ENCODE data around the gene C17orf58.

C17orf58 gene

DNA sequence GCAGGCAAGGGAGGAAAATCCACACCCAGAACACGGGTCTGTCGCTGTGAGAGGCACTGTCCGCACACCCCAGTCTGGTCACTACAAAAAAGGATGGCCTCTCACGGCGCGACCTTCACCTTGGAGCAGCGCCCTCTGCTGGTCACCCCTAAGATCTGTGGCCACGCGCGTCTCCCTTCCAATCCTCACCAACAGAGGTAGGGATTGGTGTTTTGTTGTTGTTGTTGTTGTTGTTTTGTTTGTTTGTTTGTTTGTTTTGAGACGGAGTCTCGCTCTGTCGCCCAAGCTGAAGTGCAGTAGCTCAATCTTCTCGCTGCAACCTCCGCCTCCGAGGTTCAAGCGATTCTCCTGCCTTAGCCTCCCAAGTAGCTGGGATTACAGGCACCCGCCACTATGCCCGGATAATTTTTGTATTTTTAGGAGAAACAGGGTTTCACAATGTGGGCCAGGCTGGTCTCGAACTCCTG lies 15.0 kb upstream of the C17orf58 start:
- TF ChIP-seq FOXP2 (optimal IDR thresholded peaks at IDR 0.05; ENCODE audit: borderline replicate concordance, extremely low read depth, extremely low read length, insufficient read depth) (peak; percentile 88), TAF1 (IDR thresholded peaks at IDR 0.05; ENCODE audit: borderline replicate concordance, insufficient read depth, low read length) (no peak)

DNA sequence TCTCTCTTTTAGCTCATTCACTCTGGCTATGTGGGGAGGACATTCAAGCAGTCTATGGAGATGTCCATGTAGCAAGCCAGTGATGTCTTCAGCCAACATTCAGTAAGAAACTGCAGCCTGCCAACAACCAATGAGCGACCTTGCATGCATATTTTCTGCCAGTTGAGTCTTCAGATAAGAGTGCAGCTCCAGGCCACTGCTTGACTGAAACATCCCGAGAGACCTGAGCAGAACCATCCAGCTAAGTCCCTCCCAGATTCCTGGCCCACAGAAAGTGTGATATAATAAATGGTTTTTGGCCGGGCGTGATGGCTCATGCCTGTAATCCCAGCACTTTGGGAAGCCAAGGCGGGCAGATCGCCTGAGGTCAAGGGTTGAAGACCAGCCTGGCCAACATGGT lies 10.5 kb upstream of the C17orf58 start:
- TF ChIP-seq POLR2AphosphoS5 (IDR thresholded peaks at IDR 0.05; ENCODE audit: low read depth, low read length): no peak
- no peak for TF ChIP-seq TAF1 (IDR thresholded peaks at IDR 0.05; ENCODE audit: borderline replicate concordance, insufficient read depth, low read length)

DNA sequence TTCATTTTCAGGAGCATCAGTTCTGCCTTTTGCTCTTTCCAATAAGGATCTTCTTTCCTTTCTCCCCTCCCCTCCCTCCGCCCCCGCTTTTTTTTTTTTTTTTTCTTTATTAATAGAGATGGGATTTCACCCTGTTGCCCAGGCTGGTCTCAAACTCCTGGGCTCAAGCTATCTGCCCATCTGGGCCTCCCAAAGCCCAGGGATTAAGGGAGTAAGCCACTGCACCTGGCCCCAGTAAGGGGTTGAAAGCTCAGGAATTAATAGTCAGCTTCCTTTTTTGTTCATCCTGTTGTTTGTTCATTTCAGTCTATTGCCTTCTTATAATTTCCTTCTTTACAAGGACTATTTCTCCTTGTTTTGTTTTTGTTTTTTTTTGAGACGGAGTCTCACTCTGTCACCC lies 7.9 kb upstream of the C17orf58 start:
- TF ChIP-seq POLR2AphosphoS5 (IDR thresholded peaks at IDR 0.05; ENCODE audit: low read depth, low read length) (no peak), REST (IDR thresholded peaks at IDR 0.05; ENCODE audit: insufficient read depth in 1 of 2, low read depth in 2 of 2, low read length in 2 of 2) (no peak), FOXP2 (optimal IDR thresholded peaks at IDR 0.05; ENCODE audit: borderline replicate concordance, extremely low read depth, extremely low read length, insufficient read depth) (no peak), TAF1 (IDR thresholded peaks at IDR 0.05; ENCODE audit: borderline replicate concordance, insufficient read depth, low read length) (no peak), SIN3A (IDR thresholded peaks at IDR 0.05; ENCODE audit: borderline replicate concordance, insufficient read depth, low read length) (no peak)

- TF ChIP-seq TAF1 (IDR thresholded peaks at IDR 0.05; ENCODE audit: borderline replicate concordance, insufficient read depth, low read length) (no peak), POLR2AphosphoS5 (IDR thresholded peaks at IDR 0.05; ENCODE audit: low read depth, low read length) (no peak), FOXP2 (optimal IDR thresholded peaks at IDR 0.05; ENCODE audit: borderline replicate concordance, extremely low read depth, extremely low read length, insufficient read depth) (no peak), SIN3A (IDR thresholded peaks at IDR 0.05; ENCODE audit: borderline replicate concordance, insufficient read depth, low read length) (no peak), REST (IDR thresholded peaks at IDR 0.05; ENCODE audit: insufficient read depth in 1 of 2, low read depth in 2 of 2, low read length in 2 of 2) (no peak)
Measured at GRCh38 chr17:67999291-67999911, 3.1 kb upstream of the C17orf58 start.

DNA sequence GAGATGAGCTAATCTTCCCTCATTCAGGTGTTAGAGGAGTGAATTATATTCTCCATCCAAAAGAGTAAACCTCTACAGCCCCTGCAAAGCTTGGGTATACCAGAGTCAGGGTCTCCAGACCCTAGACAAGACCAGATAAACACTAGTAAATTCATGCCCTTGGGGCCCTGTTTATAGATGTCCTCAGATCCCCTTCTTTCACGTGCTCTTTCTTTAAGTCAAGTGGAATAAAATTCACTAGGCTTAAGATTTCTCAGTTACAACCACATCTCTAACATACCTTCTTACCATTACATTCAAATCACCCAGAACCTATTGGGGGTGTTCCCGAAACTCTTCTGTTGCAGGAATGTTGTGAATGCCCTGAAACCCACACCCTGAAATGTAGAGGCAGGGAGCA lies 2.2 kb upstream of the C17orf58 start:
- TF ChIP-seq FOXP2 (optimal IDR thresholded peaks at IDR 0.05; ENCODE audit: borderline replicate concordance, extremely low read depth, extremely low read length, insufficient read depth): no peak
- TF ChIP-seq REST (IDR thresholded peaks at IDR 0.05; ENCODE audit: insufficient read depth in 1 of 2, low read depth in 2 of 2, low read length in 2 of 2): no peak
- TF ChIP-seq TAF1 (IDR thresholded peaks at IDR 0.05; ENCODE audit: borderline replicate concordance, insufficient read depth, low read length): no peak
- no peak for TF ChIP-seq POLR2AphosphoS5 (IDR thresholded peaks at IDR 0.05; ENCODE audit: low read depth, low read length)
- no peak for TF ChIP-seq SIN3A (IDR thresholded peaks at IDR 0.05; ENCODE audit: borderline replicate concordance, insufficient read depth, low read length)

DNA sequence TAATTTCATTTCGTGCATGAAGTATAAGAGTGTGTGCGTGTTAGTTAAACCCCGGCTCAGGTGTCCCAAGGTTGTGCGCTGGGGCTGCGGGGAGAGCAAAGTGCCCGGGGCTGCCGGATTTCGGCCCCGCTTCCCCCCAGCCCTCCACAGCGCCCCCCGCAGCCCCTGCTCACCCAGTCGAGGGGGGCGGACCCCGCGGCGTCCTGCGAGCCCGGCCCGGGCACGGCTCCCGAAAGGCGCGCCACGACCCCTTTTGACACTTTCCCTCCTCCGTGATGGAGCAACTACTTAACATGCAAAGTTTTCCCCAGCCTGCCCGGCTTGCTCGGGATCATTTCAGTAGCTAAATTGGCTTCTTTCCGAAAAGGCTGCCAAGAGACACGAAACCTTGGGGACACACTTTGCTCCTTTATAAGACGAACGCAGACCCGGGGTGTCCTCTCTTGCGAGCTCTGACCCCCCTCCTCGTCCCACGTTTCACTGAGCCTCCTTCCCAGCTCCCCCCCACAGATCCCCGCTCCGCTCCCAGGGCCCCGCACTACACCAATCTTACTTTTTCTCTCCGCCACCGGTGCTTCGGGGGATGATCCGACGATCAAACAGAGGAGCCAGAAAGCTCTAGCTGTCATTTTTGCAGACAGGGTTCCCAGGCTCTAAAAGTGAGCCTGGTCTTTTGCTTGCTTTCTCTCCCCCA lies 552 bp downstream of the C17orf58 start:
- TF ChIP-seq FOXP2 (optimal IDR thresholded peaks at IDR 0.05; ENCODE audit: borderline replicate concordance, extremely low read depth, extremely low read length, insufficient read depth): no peak
- TF ChIP-seq REST (IDR thresholded peaks at IDR 0.05; ENCODE audit: insufficient read depth in 1 of 2, low read depth in 2 of 2, low read length in 2 of 2): no peak
- no peak for TF ChIP-seq TAF1 (IDR thresholded peaks at IDR 0.05; ENCODE audit: borderline replicate concordance, insufficient read depth, low read length)
- no peak for TF ChIP-seq POLR2AphosphoS5 (IDR thresholded peaks at IDR 0.05; ENCODE audit: low read depth, low read length)
- TF ChIP-seq SIN3A (IDR thresholded peaks at IDR 0.05; ENCODE audit: borderline replicate concordance, insufficient read depth, low read length): no peak
